Measurements from ENCODE around the gene MAD1L1.

DNA sequence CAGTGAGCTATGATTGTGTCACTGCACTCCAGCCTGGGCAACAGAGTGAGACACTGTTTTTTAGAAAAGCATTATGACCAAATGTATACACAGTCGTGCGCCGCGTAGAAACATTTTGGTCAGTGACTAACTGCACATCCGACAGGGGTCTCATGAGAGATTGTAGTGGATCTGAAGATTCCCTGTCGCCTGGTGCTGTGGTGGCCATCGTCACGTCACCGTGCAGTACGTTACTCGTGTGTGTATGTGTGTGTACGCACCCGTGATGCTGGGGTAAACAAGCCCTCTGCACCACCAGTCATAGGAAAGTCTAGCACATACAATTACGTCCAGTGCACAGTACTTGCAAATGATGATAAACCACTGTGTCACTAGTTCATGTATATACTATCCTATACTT lies 453.3 kb downstream of the MAD1L1 start:
- TF ChIP-seq CTCF (IDR thresholded peaks at IDR 0.05) (no peak), POLR2A (IDR thresholded peaks at IDR 0.05) (no peak), POLR2AphosphoS5 (IDR thresholded peaks at IDR 0.05) (no peak), EP300 (IDR thresholded peaks at IDR 0.05; ENCODE audit: low read depth) (no peak)
